HEK293 (cell line): ENCODE data around the gene CCDC92B.

Experiments used
- CTCF ChIA-PET: fragments of 350-600 bp; formaldehyde crosslinking; extraction: SDS; loops from one replicate; lab custom pipeline; 2021; ENCODE audit warnings: antibody characterized with exemption; lab: Yijun Ruan, JAX
- POLR2A ChIA-PET: fragments of 300-600 bp; formaldehyde crosslinking; extraction: SDS; loops from one replicate; lab custom pipeline; 2020; ENCODE audit warnings: antibody characterized with exemption, inconsistent platforms; lab: Yijun Ruan, JAX
- H3K27ac ChIP-seq: fragments of 200-500 bp; sonication (Bioruptor generic); 2 replicates; pipeline ENCODE4 v1.5.1; 2014; ENCODE audit warnings: low read depth, low read length, control low read depth, inconsistent platforms; ENCODE audit errors: extremely low read depth
- H3K36me3 ChIP-seq, 2 experiments: fragments of 200-500 bp in 1 of 2; sonication (Bioruptor generic) in 1 of 2; 1 replicate in 1 of 2; 2 replicates in 1 of 2; pipeline ENCODE4 v1.5.1; 2014 to 2017; ENCODE audit warnings: inconsistent platforms in 2 of 2, low read length in 2 of 2; ENCODE audit not compliant: control insufficient read depth in 2 of 2, insufficient read depth in 1 of 2
- H3K4me1 ChIP-seq: fragments of 200-500 bp; sonication (Bioruptor generic); 2 replicates; pipeline ENCODE4 v1.5.1; 2014; ENCODE audit warnings: mild to moderate bottlenecking, low read length, inconsistent platforms; ENCODE audit not compliant: control insufficient read depth, insufficient read depth
- H3K4me3 ChIP-seq: 2 replicates; pipeline ENCODE4 v1.5.1; 2011; ENCODE audit warnings: low read depth, mild to moderate bottlenecking, control low read depth, low read length, moderate library complexity
- H3K9me3 ChIP-seq: fragments of 200-500 bp; sonication (Bioruptor generic); 2 replicates; pipeline ENCODE4 v1.5.1; 2014; ENCODE audit warnings: low read depth, low read length, inconsistent platforms; ENCODE audit not compliant: control insufficient read depth, insufficient read depth
- CTCF ChIP-seq: fragments of 450-650 bp; formaldehyde crosslinking; IDR thresholded peaks from 2 replicates; pipeline ENCODE4 v1.5.1; 2016; ENCODE audit warnings: missing biosample characterization, missing genetic modification characterization
- IKZF3 ChIP-seq: fragments of 450-650 bp; IDR thresholded peaks from 2 replicates; pipeline ENCODE4 v1.5.0; 2018; ENCODE audit warnings: missing biosample characterization, mild to moderate bottlenecking, missing genetic modification characterization, moderate library complexity
- INSM2 ChIP-seq: fragments of 450-650 bp; formaldehyde crosslinking; IDR thresholded peaks from 2 replicates; pipeline ENCODE4 v1.5.1; 2016; ENCODE audit warnings: missing biosample characterization, missing genetic modification characterization
- PRDM10 ChIP-seq: fragments of 450-650 bp; formaldehyde crosslinking; IDR thresholded peaks from 2 replicates; pipeline ENCODE4 v1.5.1; 2016; ENCODE audit warnings: missing biosample characterization, missing genetic modification characterization
- SP2 ChIP-seq: fragments of 450-650 bp; formaldehyde crosslinking; IDR thresholded peaks from 2 replicates; pipeline ENCODE4 v1.5.1; 2016; ENCODE audit warnings: missing biosample characterization, missing genetic modification characterization
- ZNF16 ChIP-seq: fragments of 450-650 bp; formaldehyde crosslinking; IDR thresholded peaks from 2 replicates; pipeline ENCODE4 v1.5.1; 2016; ENCODE audit warnings: low read depth, missing biosample characterization, missing genetic modification characterization
- ZNF18 ChIP-seq: fragments of 450-650 bp; formaldehyde crosslinking; IDR thresholded peaks from 2 replicates; pipeline ENCODE4 v1.5.1; 2016; ENCODE audit warnings: missing biosample characterization, missing genetic modification characterization
- ZNF23 ChIP-seq: fragments of 450-650 bp; formaldehyde crosslinking; IDR thresholded peaks from 2 replicates; pipeline ENCODE4 v1.5.1; 2016; ENCODE audit warnings: missing biosample characterization, missing genetic modification characterization, borderline replicate concordance
- ZNF302 ChIP-seq: fragments of 450-650 bp; formaldehyde crosslinking; IDR thresholded peaks from 2 replicates; pipeline ENCODE4 v1.5.1; 2016; ENCODE audit warnings: missing biosample characterization, missing genetic modification characterization, low read depth
- ZNF335 ChIP-seq: fragments of 450-650 bp; formaldehyde crosslinking; conservative IDR thresholded peaks from 2 replicates; pipeline ENCODE4 v1.5.1; 2016; ENCODE audit warnings: missing biosample characterization, missing genetic modification characterization
- ZNF37A ChIP-seq: fragments of 450-650 bp; IDR thresholded peaks from 2 replicates; pipeline ENCODE4 v1.5.1; 2018; ENCODE audit warnings: missing biosample characterization, missing genetic modification characterization
- ZNF426 ChIP-seq: fragments of 450-650 bp; formaldehyde crosslinking; IDR thresholded peaks from 2 replicates; pipeline ENCODE4 v1.5.1; 2017; ENCODE audit warnings: missing biosample characterization, missing genetic modification characterization, mild to moderate bottlenecking, inconsistent platforms, moderate library complexity
- ZNF558 ChIP-seq: fragments of 450-650 bp; formaldehyde crosslinking; IDR thresholded peaks from 2 replicates; pipeline ENCODE4 v1.5.1; 2016; ENCODE audit warnings: missing biosample characterization, missing genetic modification characterization
- ZNF571 ChIP-seq: fragments of 450-650 bp; formaldehyde crosslinking; IDR thresholded peaks from 2 replicates; pipeline ENCODE4 v1.5.0; 2017; ENCODE audit warnings: missing biosample characterization, missing genetic modification characterization
- ZNF585B ChIP-seq: fragments of 450-650 bp; formaldehyde crosslinking; IDR thresholded peaks from 2 replicates; pipeline ENCODE4 v1.5.1; 2016; ENCODE audit warnings: missing biosample characterization, missing genetic modification characterization
- ZNF600 ChIP-seq: fragments of 450-650 bp; formaldehyde crosslinking; IDR thresholded peaks from 2 replicates; pipeline ENCODE4 v1.5.1; 2016; ENCODE audit warnings: missing biosample characterization, missing genetic modification characterization
- ZNF621 ChIP-seq: fragments of 450-650 bp; formaldehyde crosslinking; IDR thresholded peaks from 2 replicates; pipeline ENCODE4 v1.5.1; 2017; ENCODE audit warnings: missing biosample characterization, missing genetic modification characterization
- ZNF639 ChIP-seq: fragments of 450-650 bp; formaldehyde crosslinking; IDR thresholded peaks from 2 replicates; pipeline ENCODE4 v1.5.1; 2016; ENCODE audit warnings: missing biosample characterization, missing genetic modification characterization
- ZNF707 ChIP-seq: fragments of 450-650 bp; formaldehyde crosslinking; IDR thresholded peaks from 2 replicates; pipeline ENCODE4 v1.5.1; 2016; ENCODE audit warnings: missing biosample characterization, missing genetic modification characterization
- ZNF791 ChIP-seq: fragments of 450-650 bp; formaldehyde crosslinking; IDR thresholded peaks from 2 replicates; pipeline ENCODE4 v1.5.1; 2016; ENCODE audit warnings: missing biosample characterization, missing genetic modification characterization

The CCDC92B gene

GRCh38 chr17:2736956-2737355 is 12.5 kb downstream of the CCDC92B start:
- Histone ChIP-seq H3K9me3 (no peaks in the 10 kb centered on the region), H3K36me3 (no peaks in the 10 kb centered on the region), H3K4me1 (no peaks in the 10 kb centered on the region), H3K4me3 (no peak overlapping the region), H3K27ac (no peak overlapping the region)
- CTCF ChIA-PET = interaction anchor here (0.6 to 0.8 kb wide), 2 partner anchors 14 to 30 kb away, joined by 3 read pairs; no protein-coding TSS in a partner anchor
- TF ChIP-seq ZNF302 (tag by site-specific recombination) (no peak), ZNF558 (tag by site-specific recombination) (0 out of 2 replicates have a peak, but pooled peaks have one; percentile 31), PRDM10 (tag by site-specific recombination) (0 out of 2 replicates have a peak, but pooled peaks have one; percentile 12), ZNF426 (tag by site-specific recombination) (no peak)
- POLR2A ChIA-PET = interaction anchor here (0.5 kb wide), 1 partner anchor 11 kb away, joined by 5 read pairs; no protein-coding TSS in a partner anchor

GRCh38 chr17:2735896-2736295 is 13.6 kb downstream of the CCDC92B start:
- POLR2A ChIA-PET = no interaction called here
- no peak overlapping the region for H3K4me3 ChIP-seq
- TF ChIP-seq CTCF (0 out of 2 replicates have a peak, but pooled peaks have one; percentile 11), ZNF621 (tag by site-specific recombination) (no peak), SP2 (tag by site-specific recombination) (no peak)
- TF ChIP-seq, all 188 proteins: peak for 1
- H3K27ac ChIP-seq = no peak overlapping the region
- no peaks in the 10 kb centered on the region for H3K4me1 ChIP-seq
- CTCF ChIA-PET = no interaction called here
- H3K36me3 ChIP-seq = no peaks in the 10 kb centered on the region
- H3K9me3 ChIP-seq = no peaks in the 10 kb centered on the region

GRCh38 chr17:2734939-2735338 is 14.5 kb downstream of the CCDC92B start:
- CTCF ChIA-PET = no interaction called here
- Histone ChIP-seq H3K27ac (no peak overlapping the region), H3K4me3 (no peak overlapping the region), H3K36me3 (no peaks in the 10 kb centered on the region), H3K9me3 (no peaks in the 10 kb centered on the region), H3K4me1 (no peaks in the 10 kb centered on the region)
- POLR2A ChIA-PET = no interaction called here
- TF ChIP-seq ZNF18 (no peak), ZNF585B (tag by site-specific recombination) (no peak), ZNF600 (no peak), ZNF707 (no peak), ZNF639 (tag by site-specific recombination) (no peak), ZNF23 (no peak), ZNF302 (tag by site-specific recombination) (no peak), INSM2 (tag by site-specific recombination) (no peak), ZNF571 (tag by site-specific recombination) (no peak), ZNF335 (no peak), ZNF16 (no peak), ZNF37A (tag by site-specific recombination) (no peak), IKZF3 (tag by site-specific recombination) (no peak), ZNF791 (tag by site-specific recombination) (no peak)
